Cerebellar cortex (tissue), 1 donor: ENCODE measurements around the gene P4HA1.
"Not testable (repeated sequence)": the region's sequence is repeated elsewhere in the genome, so short reads cannot be mapped to it uniquely, and the experiment has no call there.

Experiments used
- DNase-seq: peaks from one replicate; pipeline ENCODE4 v3.0.0-alpha.2; 2015; ENCODE audit warnings: low spot score

P4HA1 gene

GRCh38 chr10:73043319-73043718 is 53.3 kb downstream of the P4HA1 start:
- no peak for DNase-seq

GRCh38 chr10:73042130-73042529 is 54.5 kb downstream of the P4HA1 start:
- DNase-seq = no peak

- no peak for DNase-seq
Measured at GRCh38 chr10:73039635-73040034, 57.0 kb downstream of the P4HA1 start.

- not testable (repeated sequence) for DNase-seq
Measured at GRCh38 chr10:73036285-73036684, 60.4 kb downstream of the P4HA1 start.

- DNase-seq = no peak
Measured at GRCh38 chr10:73032536-73032935, 64.1 kb downstream of the P4HA1 start.

DNA sequence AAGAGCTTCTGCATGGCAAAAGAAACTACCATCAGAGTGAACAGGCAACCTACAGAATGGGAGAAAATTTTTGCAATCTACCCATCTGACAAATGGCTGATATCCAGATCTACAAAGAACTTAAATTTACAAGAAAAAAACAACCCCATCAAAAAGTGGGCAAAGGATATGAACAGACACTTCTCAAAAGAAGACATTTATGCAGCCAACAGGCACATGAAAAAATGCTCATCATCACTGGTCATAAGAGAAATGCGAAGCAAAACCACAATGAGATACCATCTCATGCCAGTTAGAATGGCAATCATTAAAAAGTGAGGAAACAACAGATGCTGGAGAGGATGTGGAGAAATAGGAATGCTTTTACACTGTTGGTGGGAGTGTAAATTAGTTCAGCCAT is 70.0 kb downstream of the P4HA1 start:
- DNase-seq = not testable (repeated sequence)

- not testable (repeated sequence) for DNase-seq
Measured at GRCh38 chr10:73023455-73024070, 73.1 kb downstream of the P4HA1 start.

- DNase-seq = not testable (repeated sequence)
Measured at GRCh38 chr10:73022961-73023360, 73.7 kb downstream of the P4HA1 start.

- DNase-seq = not testable (repeated sequence)
Measured at GRCh38 chr10:73021538-73022164, 75.0 kb downstream of the P4HA1 start.

DNA sequence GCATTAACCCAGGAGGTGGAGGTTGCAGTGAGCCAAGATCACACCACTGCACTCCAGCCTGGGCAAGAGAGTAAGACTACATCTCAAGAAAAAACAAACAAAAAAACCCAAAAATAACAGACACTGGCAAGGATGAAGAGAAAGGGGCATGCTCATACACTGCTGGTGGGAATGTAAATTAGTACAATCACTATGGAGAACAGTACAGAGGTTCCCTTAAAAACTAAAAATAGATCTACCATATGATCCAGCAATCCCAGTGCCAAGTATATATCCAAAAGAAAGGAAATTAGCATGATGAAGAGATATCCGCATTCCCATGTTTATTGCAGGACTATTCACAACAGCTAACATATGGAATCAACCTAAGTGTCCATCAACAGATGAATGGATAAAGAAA is 75.6 kb downstream of the P4HA1 start:
- DNase-seq = no peak

DNA sequence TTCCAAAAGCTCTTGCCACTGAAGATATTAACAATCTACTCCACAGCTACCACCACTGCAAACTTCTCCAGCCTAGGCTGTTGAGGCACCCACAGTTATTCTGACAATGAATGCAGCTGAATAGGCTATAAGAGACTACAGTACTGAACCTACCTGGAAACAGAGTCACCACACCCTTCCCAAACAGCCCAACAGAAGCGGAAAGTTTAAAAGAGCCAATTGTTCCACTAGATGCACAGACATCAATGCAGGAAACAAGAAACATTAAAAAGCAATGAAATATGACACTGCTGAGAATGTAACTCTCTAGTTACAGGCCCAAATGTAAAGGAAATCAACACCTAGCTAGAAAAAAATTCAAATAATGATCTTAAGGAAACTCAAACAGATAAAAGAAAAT is 77.6 kb downstream of the P4HA1 start:
- DNase-seq = no peak

GRCh38 chr10:73018632-73019031 is 78.0 kb downstream of the P4HA1 start:
- DNase-seq = no peak

- DNase-seq = no peak
Measured at GRCh38 chr10:73017955-73018480, 78.6 kb downstream of the P4HA1 start.

- DNase-seq = no peak
Measured at GRCh38 chr10:73015779-73016178, 80.9 kb downstream of the P4HA1 start.

- DNase-seq = no peak
Measured at GRCh38 chr10:73003822-73004221, 92.8 kb downstream of the P4HA1 start.

DNA sequence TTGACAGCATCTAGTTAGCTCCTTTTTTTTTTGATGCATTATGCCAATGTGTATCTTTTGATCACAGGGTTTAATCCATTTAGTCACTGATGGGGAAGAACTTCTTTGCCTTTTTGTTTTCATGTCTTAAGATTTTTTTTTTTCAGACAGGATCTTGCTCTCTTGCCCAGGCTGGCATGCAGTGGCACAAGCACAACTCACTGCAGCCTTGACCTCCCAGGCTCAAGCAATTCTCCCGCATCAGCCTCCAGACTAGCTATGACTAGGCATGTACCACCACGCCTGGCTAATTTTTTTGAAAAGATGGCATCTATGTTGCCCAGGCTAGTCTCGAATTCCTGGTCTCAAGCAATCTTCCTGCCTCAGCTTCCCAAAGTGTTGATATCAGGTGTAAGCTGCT is 95.7 kb downstream of the P4HA1 start:
- no peak for DNase-seq

DNA sequence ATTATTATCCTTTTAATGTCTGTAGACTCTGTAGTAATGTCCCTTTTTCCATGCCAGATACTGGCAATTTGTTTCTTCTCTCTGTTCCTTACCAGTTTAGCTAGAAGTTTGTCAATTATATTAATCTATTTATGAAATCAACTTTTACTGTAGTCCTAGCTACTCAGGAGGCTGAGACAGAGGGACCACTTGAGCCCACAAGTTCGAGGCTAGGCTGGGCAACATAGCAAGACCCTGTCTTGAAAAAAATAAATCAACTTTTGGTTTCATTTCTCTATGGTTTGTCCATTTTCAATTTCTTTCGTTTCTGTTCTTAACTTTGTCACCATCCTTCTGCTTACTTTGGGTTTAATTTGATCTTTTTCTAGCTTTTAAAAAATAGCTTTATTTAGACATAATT is 99.6 kb downstream of the P4HA1 start:
- DNase-seq = no peak

DNA sequence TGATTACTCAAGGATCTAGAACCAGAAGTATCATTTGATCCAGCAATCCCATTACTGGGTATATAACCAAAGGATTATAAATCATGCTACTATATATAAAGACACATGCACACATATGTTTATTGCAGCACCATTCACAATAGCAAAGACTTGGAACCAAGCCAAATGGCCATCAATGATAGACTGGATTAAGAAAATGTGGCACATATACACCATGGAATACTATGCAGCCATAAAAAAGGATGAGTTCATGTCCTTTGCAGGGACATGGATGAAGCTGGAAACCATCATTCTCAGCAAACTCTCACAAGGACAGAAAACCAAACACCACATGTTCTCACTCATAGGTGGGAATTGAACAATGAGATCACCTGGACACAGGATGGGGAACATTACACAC is 101.2 kb downstream of the P4HA1 start:
- not testable (repeated sequence) for DNase-seq

GRCh38 chr10:72989771-72990170 is 106.9 kb downstream of the P4HA1 start:
- DNase-seq = not testable (repeated sequence)

GRCh38 chr10:72984618-72985017 is 112.0 kb downstream of the P4HA1 start:
- DNase-seq = not testable (repeated sequence)

DNA sequence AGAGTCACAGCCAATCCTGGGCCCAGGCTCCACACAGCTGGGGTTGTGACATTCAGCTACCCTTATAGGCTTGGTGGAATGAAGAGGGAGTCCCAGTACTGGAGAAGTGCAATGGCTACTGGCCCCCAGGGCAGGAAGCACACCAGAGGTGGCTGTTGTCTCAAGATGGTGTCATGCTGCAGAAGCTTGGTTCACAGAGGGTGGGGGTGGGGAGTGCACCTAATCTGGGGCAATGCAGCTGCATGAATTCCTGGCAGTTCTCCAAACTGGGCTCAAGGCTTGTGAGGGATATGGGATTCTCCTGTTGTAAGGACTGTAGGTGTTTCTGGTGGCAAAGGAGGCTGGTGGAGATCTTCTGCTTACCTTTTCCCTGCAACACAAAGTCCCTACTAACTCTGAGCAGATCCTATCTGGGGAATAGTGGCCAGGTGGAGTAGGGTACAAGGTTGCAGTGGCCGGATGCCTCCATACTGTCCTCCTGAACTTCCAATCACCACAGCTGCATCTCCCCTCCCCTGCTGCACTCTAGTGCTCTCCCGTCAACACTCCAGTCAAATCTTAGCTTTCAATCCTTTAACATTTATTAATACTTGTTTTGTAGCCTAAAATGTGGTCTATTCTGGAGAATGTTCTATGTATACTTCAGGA is 114.7 kb downstream of the P4HA1 start:
- DNase-seq = no peak

- no peak for DNase-seq
Measured at GRCh38 chr10:72981028-72981881, 115.4 kb downstream of the P4HA1 start.
